ENCODE measurements around the gene TOGARAM2. TPM values are rescaled to one million over a fixed set of nuclear protein-coding genes. Genes with fewer than 3 reads are reported as not detected.

TOGARAM2 gene
- total RNA-seq, 2 experiments from 2014 or later = 2.7 to 3.3 TPM

- ATAC-seq (no peak), DNase-seq (no peak)
- Mint-ChIP-seq H3K27ac (peak overlapping the region; percentile 94), H3K27me3 (no peaks in the 10 kb centered on the region), H3K9me3 (ENCODE audit: low read depth) (no peaks in the 10 kb centered on the region), H3K36me3 (ENCODE audit: low read depth) (no peaks in the 10 kb centered on the region), H3K4me1 (peaks cover 87% of the 10 kb centered on the region), H3K4me3 (peak overlapping the region; percentile 75)
- intact Hi-C loops (cut with DNase I, micrococcal nuclease) = loop anchor here (5.0 kb wide), 6 partner anchors 56 to 446 kb away; partner anchors contain the start of genes CLIP4 (in 1 of the 2), PPP1CB (in 1 of the 2) and WDR43 (in 1 of the 2)
- POLR2A ChIA-PET = no interaction called here
- CTCF ChIA-PET = interaction anchor here (0.6 to 1.2 kb wide), 5 partner anchors 26 to 919 kb away, joined by 3 read pairs; no protein-coding TSS in a partner anchor
Observed at GRCh38 chr2:29013057-29013780, 32.1 kb downstream of the TOGARAM2 start.

GRCh38 chr2:29014331-29014730 is 33.2 kb downstream of the TOGARAM2 start:
- peak overlapping the region; percentile 94 for H3K27ac Mint-ChIP-seq
- peak overlapping the region; percentile 75 for H3K4me3 Mint-ChIP-seq
- intact Hi-C loops (cut with DNase I, micrococcal nuclease) = loop anchor here (2.0 to 5.0 kb wide), 8 partner anchors 56 to 447 kb away; partner anchors contain the start of genes CLIP4 (in 2 of the 2), PPP1CB (in 1 of the 2) and WDR43 (in 1 of the 2)
- no peaks in the 10 kb centered on the region for H3K36me3 Mint-ChIP-seq (ENCODE audit: low read depth)
- peak; percentile 14 for ATAC-seq
- ChIA-PET POLR2A (interaction anchor here (0.6 kb wide), 1 partner anchor 64 kb away, joined by 5 read pairs; no protein-coding TSS in a partner anchor), CTCF (interaction anchor here (0.6 to 1.0 kb wide), 5 partner anchors 13 to 328 kb away, joined by 3 to 5 read pairs (median 3); no protein-coding TSS in a partner anchor)
- peak; percentile 59 for DNase-seq
- peaks cover 84% of the 10 kb centered on the region for H3K4me1 Mint-ChIP-seq
- H3K27me3 Mint-ChIP-seq = no peaks in the 10 kb centered on the region
- no peaks in the 10 kb centered on the region for H3K9me3 Mint-ChIP-seq (ENCODE audit: low read depth)

- ChIA-PET CTCF (interaction anchor here (0.6 to 1.7 kb wide), 7 partner anchors 11 to 457 kb away, joined by 3 to 5 read pairs (median 4); no protein-coding TSS in a partner anchor), POLR2A (interaction anchor here (0.5 to 0.8 kb wide), 3 partner anchors 12 to 71 kb away, joined by 3 to 5 read pairs (median 4); no protein-coding TSS in a partner anchor)
- Mint-ChIP-seq H3K27me3 (no peaks in the 10 kb centered on the region), H3K27ac (peak overlapping the region; percentile 94), H3K9me3 (ENCODE audit: low read depth) (no peaks in the 10 kb centered on the region), H3K36me3 (ENCODE audit: low read depth) (no peaks in the 10 kb centered on the region), H3K4me3 (peak overlapping the region; percentile 75), H3K4me1 (peaks cover 78% of the 10 kb centered on the region)
- intact Hi-C loops (cut with DNase I, micrococcal nuclease) = loop anchor here (2.0 to 5.0 kb wide), 8 partner anchors 56 to 448 kb away; partner anchors contain the start of genes CLIP4 (in 2 of the 2), PPP1CB (in 1 of the 2) and WDR43 (in 1 of the 2)
- DNase-seq (peak; percentile 80), ATAC-seq (peak; percentile 82)
Observed at GRCh38 chr2:29014811-29015421, 33.8 kb downstream of the TOGARAM2 start.

- ChIA-PET CTCF (interaction anchor here (1.0 to 1.7 kb wide), 4 partner anchors 10 to 23 kb away, joined by 3 to 5 read pairs (median 4); no protein-coding TSS in a partner anchor), POLR2A (interaction anchor here (0.5 to 0.8 kb wide), 2 partner anchors 11 to 72 kb away, joined by 3 to 4 read pairs; no protein-coding TSS in a partner anchor)
- peaks cover 69% of the 10 kb centered on the region for H3K4me1 Mint-ChIP-seq
- H3K9me3 Mint-ChIP-seq (ENCODE audit: low read depth) = no peaks in the 10 kb centered on the region
- intact Hi-C loops (cut with DNase I, micrococcal nuclease) = loop anchor here in 1 of 2 experiments (2.0 kb wide), 2 partner anchors 57 to 99 kb away; partner anchors contain the start of gene CLIP4
- H3K27ac Mint-ChIP-seq = peak overlapping the region; percentile 94
- no peaks in the 10 kb centered on the region for H3K27me3 Mint-ChIP-seq
- H3K4me3 Mint-ChIP-seq = peak overlapping the region; percentile 75
- DNase-seq (no peak), ATAC-seq (no peak)
- no peaks in the 10 kb centered on the region for H3K36me3 Mint-ChIP-seq (ENCODE audit: low read depth)
Observed at GRCh38 chr2:29015701-29016470, 34.8 kb downstream of the TOGARAM2 start.

GRCh38 chr2:29016504-29016903 is 35.4 kb downstream of the TOGARAM2 start:
- peak overlapping the region; percentile 18 for H3K27ac Mint-ChIP-seq
- no peaks in the 10 kb centered on the region for H3K9me3 Mint-ChIP-seq (ENCODE audit: low read depth)
- intact Hi-C loops (cut with DNase I, micrococcal nuclease) = no loop called here
- ATAC-seq (no peak), DNase-seq (no peak)
- H3K4me3 Mint-ChIP-seq = no peak overlapping the region
- H3K27me3 Mint-ChIP-seq = no peaks in the 10 kb centered on the region
- H3K4me1 Mint-ChIP-seq = peaks cover 63% of the 10 kb centered on the region
- ChIA-PET POLR2A (no interaction called here), CTCF (interaction anchor here (1.7 kb wide), 1 partner anchor 16 kb away, joined by 4 read pairs; no protein-coding TSS in a partner anchor)
- no peaks in the 10 kb centered on the region for H3K36me3 Mint-ChIP-seq (ENCODE audit: low read depth)

- Mint-ChIP-seq H3K36me3 (ENCODE audit: low read depth) (no peaks in the 10 kb centered on the region), H3K4me1 (peaks cover 50% of the 10 kb centered on the region), H3K9me3 (ENCODE audit: low read depth) (no peaks in the 10 kb centered on the region), H3K27ac (peak overlapping the region; percentile 63), H3K4me3 (no peak overlapping the region), H3K27me3 (no peaks in the 10 kb centered on the region)
- intact Hi-C loops (cut with DNase I, micrococcal nuclease) = no loop called here
- ChIA-PET CTCF (interaction anchor here (0.8 kb wide), 1 partner anchor 178 kb away, joined by 4 read pairs; no protein-coding TSS in a partner anchor), POLR2A (interaction anchor here (0.6 kb wide), 1 partner anchor 52 kb away, joined by 4 read pairs; no protein-coding TSS in a partner anchor)
- DNase-seq (no peak), ATAC-seq (no peak)
Observed at GRCh38 chr2:29017716-29018435, 36.8 kb downstream of the TOGARAM2 start.

- no peaks in the 10 kb centered on the region for H3K27me3 Mint-ChIP-seq
- no peak for DNase-seq
- no peaks in the 10 kb centered on the region for H3K9me3 Mint-ChIP-seq (ENCODE audit: low read depth)
- ChIA-PET POLR2A (no interaction called here), CTCF (no interaction called here)
- H3K4me1 Mint-ChIP-seq = peaks cover 11% of the 10 kb centered on the region
- intact Hi-C loops (cut with DNase I, micrococcal nuclease) = no loop called here
- no peak overlapping the region for H3K4me3 Mint-ChIP-seq
- no peak for ATAC-seq
- no peaks in the 10 kb centered on the region for H3K36me3 Mint-ChIP-seq (ENCODE audit: low read depth)
- no peak overlapping the region for H3K27ac Mint-ChIP-seq
Observed at GRCh38 chr2:29021886-29022285, 40.8 kb downstream of the TOGARAM2 start.

GRCh38 chr2:29022679-29023078 is 41.6 kb downstream of the TOGARAM2 start:
- Mint-ChIP-seq H3K36me3 (ENCODE audit: low read depth) (no peaks in the 10 kb centered on the region), H3K4me1 (peaks cover 9% of the 10 kb centered on the region), H3K9me3 (ENCODE audit: low read depth) (no peaks in the 10 kb centered on the region), H3K27ac (no peak overlapping the region), H3K4me3 (no peak overlapping the region), H3K27me3 (no peaks in the 10 kb centered on the region)
- ChIA-PET CTCF (no interaction called here), POLR2A (no interaction called here)
- intact Hi-C loops (cut with DNase I, micrococcal nuclease) = no loop called here
- DNase-seq (no peak), ATAC-seq (no peak)

- DNase-seq (no peak), ATAC-seq (no peak)
- Mint-ChIP-seq H3K9me3 (ENCODE audit: low read depth) (no peaks in the 10 kb centered on the region), H3K4me3 (no peak overlapping the region), H3K4me1 (peaks cover 5% of the 10 kb centered on the region), H3K36me3 (ENCODE audit: low read depth) (no peaks in the 10 kb centered on the region), H3K27me3 (no peaks in the 10 kb centered on the region), H3K27ac (no peak overlapping the region)
- ChIA-PET POLR2A (no interaction called here), CTCF (no interaction called here)
- intact Hi-C loops (cut with DNase I, micrococcal nuclease) = no loop called here
Observed at GRCh38 chr2:29023188-29023587, 42.1 kb downstream of the TOGARAM2 start.

GRCh38 chr2:29024882-29025430 is 43.9 kb downstream of the TOGARAM2 start:
- DNase-seq = no peak
- Mint-ChIP-seq H3K27ac (no peak overlapping the region), H3K4me3 (no peak overlapping the region), H3K4me1 (no peaks in the 10 kb centered on the region), H3K9me3 (ENCODE audit: low read depth) (no peaks in the 10 kb centered on the region), H3K27me3 (no peaks in the 10 kb centered on the region), H3K36me3 (ENCODE audit: low read depth) (no peaks in the 10 kb centered on the region)
- peak; percentile 42 for ATAC-seq
- intact Hi-C loops (cut with DNase I, micrococcal nuclease) = no loop called here
- CTCF ChIA-PET = interaction anchor here (0.9 to 1.0 kb wide), 3 partner anchors 9 to 24 kb away, joined by 3 to 5 read pairs (median 4); no protein-coding TSS in a partner anchor
- POLR2A ChIA-PET = interaction anchor here (0.6 kb wide), 1 partner anchor 93 kb away, joined by 5 read pairs; no protein-coding TSS in a partner anchor

All from activated CD4-positive, alpha-beta T cell treated with anti-CD3 and anti-CD28 coated beads for 36 hours (primary cell).